ENCODE measurements around the gene MCC.

Gene MCC

GRCh38 chr5:113513384-113514288, 25.4 kb upstream of the MCC start, which contains the start of gene YTHDC2 (continued):
- TF ChIP-seq PRDM4 (tag by site-specific recombination; IDR thresholded peaks at IDR 0.05), result no peak
- no peak for TF ChIP-seq ZNF433 (tag by site-specific recombination; IDR thresholded peaks at IDR 0.05; ENCODE audit: low read depth)
- TF ChIP-seq GLIS2 (tag by site-specific recombination; IDR thresholded peaks at IDR 0.05), result peak; percentile 74
- peak; percentile 66; the same call in 1 of the 2 replicates for TF ChIP-seq ZNF561 (tag by site-specific recombination; IDR thresholded peaks at IDR 0.05; ENCODE audit: borderline replicate concordance)
- TF ChIP-seq OVOL3 (tag by site-specific recombination; IDR thresholded peaks at IDR 0.05), result no peak
- TF ChIP-seq TCF7L2 (IDR thresholded peaks at IDR 0.05; ENCODE audit: borderline replicate concordance, low read depth, low read length), result no peak
- no peak for TF ChIP-seq ZNF658 (tag by site-specific recombination; IDR thresholded peaks at IDR 0.05)
- TF ChIP-seq ZNF341 (tag by site-specific recombination; IDR thresholded peaks at IDR 0.05; ENCODE audit: low read depth), result no peak
- peak; percentile 59 for TF ChIP-seq BCL11A (tag by site-specific recombination; IDR thresholded peaks at IDR 0.05; ENCODE audit: low read depth)
- TF ChIP-seq HIC1 (tag by site-specific recombination; IDR thresholded peaks at IDR 0.05), result no peak
- TF ChIP-seq KLF8 (tag by site-specific recombination; IDR thresholded peaks at IDR 0.05), result peak; percentile 47; the same call in 1 of the 2 replicates
- no peak for TF ChIP-seq GLI4 (tag by site-specific recombination; IDR thresholded peaks at IDR 0.05)
- TF ChIP-seq ZNF221 (tag by site-specific recombination; IDR thresholded peaks at IDR 0.05; ENCODE audit: borderline replicate concordance), result no peak
- no peak for TF ChIP-seq ZNF223 (tag by site-specific recombination; IDR thresholded peaks at IDR 0.05)
- TF ChIP-seq SP2 (tag by site-specific recombination; IDR thresholded peaks at IDR 0.05), result peak; percentile 40
- TF ChIP-seq SETDB1 (IDR thresholded peaks at IDR 0.05; ENCODE audit: insufficient read length, low read length), result peak; percentile 70
- TF ChIP-seq ZFHX2 (tag by site-specific recombination; conservative IDR thresholded peaks at IDR 0.05), result peak; percentile 85
- TF ChIP-seq, protein P1, sequence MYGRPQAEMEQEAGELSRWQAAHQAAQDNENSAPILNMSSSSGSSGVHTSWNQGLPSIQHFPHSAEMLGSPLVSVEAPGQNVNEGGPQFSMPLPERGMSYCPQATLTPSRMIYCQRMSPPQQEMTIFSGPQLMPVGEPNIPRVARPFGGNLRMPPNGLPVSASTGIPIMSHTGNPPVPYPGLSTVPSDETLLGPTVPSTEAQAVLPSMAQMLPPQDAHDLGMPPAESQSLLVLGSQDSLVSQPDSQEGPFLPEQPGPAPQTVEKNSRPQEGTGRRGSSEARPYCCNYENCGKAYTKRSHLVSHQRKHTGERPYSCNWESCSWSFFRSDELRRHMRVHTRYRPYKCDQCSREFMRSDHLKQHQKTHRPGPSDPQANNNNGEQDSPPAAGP (tag by site-specific recombination; IDR thresholded peaks at IDR 0.05), result peak; percentile 87
- TF ChIP-seq ZXDB (tag by site-specific recombination; IDR thresholded peaks at IDR 0.05), result peak; percentile 80
- TF ChIP-seq ZNF624 (tag by site-specific recombination; IDR thresholded peaks at IDR 0.05), result no peak
- TF ChIP-seq ZNF792 (tag by site-specific recombination; IDR thresholded peaks at IDR 0.05), result no peak
- TF ChIP-seq ZNF549 (tag by site-specific recombination; IDR thresholded peaks at IDR 0.05), result no peak
- no peak for TF ChIP-seq ZNF133 (tag by site-specific recombination; IDR thresholded peaks at IDR 0.05)
- peak; percentile 92 for TF ChIP-seq YY1 (tag by site-specific recombination; IDR thresholded peaks at IDR 0.05)
- no peak for TF ChIP-seq ZSCAN23 (tag by site-specific recombination; IDR thresholded peaks at IDR 0.05)
- TF ChIP-seq, protein P2, sequence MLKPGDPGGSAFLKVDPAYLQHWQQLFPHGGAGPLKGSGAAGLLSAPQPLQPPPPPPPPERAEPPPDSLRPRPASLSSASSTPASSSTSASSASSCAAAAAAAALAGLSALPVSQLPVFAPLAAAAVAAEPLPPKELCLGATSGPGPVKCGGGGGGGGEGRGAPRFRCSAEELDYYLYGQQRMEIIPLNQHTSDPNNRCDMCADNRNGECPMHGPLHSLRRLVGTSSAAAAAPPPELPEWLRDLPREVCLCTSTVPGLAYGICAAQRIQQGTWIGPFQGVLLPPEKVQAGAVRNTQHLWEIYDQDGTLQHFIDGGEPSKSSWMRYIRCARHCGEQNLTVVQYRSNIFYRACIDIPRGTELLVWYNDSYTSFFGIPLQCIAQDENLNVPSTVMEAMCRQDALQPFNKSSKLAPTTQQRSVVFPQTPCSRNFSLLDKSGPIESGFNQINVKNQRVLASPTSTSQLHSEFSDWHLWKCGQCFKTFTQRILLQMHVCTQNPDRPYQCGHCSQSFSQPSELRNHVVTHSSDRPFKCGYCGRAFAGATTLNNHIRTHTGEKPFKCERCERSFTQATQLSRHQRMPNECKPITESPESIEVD (tag by site-specific recombination; IDR thresholded peaks at IDR 0.05), result no peak
- TF ChIP-seq ZNF335 (tag by site-specific recombination; conservative IDR thresholded peaks at IDR 0.05), result peak; percentile 89
- TF ChIP-seq BCL11B (tag by site-specific recombination; IDR thresholded peaks at IDR 0.05; ENCODE audit: low read depth), result peak; percentile 83; the same call in 1 of the 2 replicates
- 0 out of 2 replicates have a peak, but pooled peaks have one; percentile 30 for TF ChIP-seq GLIS1 (tag by site-specific recombination; IDR thresholded peaks at IDR 0.05)
- no peak for TF ChIP-seq ZNF776 (tag by site-specific recombination; IDR thresholded peaks at IDR 0.05; ENCODE audit: borderline replicate concordance)
- TF ChIP-seq ZNF571 (tag by site-specific recombination; IDR thresholded peaks at IDR 0.05), result no peak
- TF ChIP-seq ZFP37 (tag by site-specific recombination; IDR thresholded peaks at IDR 0.05), result peak; percentile 87
- TF ChIP-seq ZNF585B (tag by site-specific recombination; IDR thresholded peaks at IDR 0.05), result no peak
- peak; percentile 16; the same call in 1 of the 2 replicates for TF ChIP-seq ZIC2 (tag by site-specific recombination; IDR thresholded peaks at IDR 0.05)
- no peak for TF ChIP-seq ZNF558 (tag by site-specific recombination; IDR thresholded peaks at IDR 0.05)
